IPS-20b (cell line): Measurements from ENCODE around the gene RBP7.
"Not testable (repeated sequence)": the region's sequence is repeated elsewhere in the genome, so short reads cannot be mapped to it uniquely, and the experiment has no call there.

ENCODE experiments used
- H3K27ac ChIP-seq: one replicate; pipeline ENCODE4 v1.5.1; 2013; ENCODE audit warnings: low read length
- H3K27me3 ChIP-seq: 2 replicates; pipeline ENCODE4 v1.6.1; 2013; ENCODE audit warnings: mild to moderate bottlenecking, low read length, inconsistent platforms; ENCODE audit not compliant: insufficient read depth
- H3K36me3 ChIP-seq: 2 replicates; pipeline ENCODE4 v1.6.1; 2013; ENCODE audit warnings: low read depth, mild to moderate bottlenecking, inconsistent platforms, low read length, moderate library complexity; ENCODE audit not compliant: insufficient read depth
- H3K4me1 ChIP-seq: 2 replicates; pipeline ENCODE4 v1.6.1; 2013; ENCODE audit warnings: mild to moderate bottlenecking, control low read depth, inconsistent platforms, low read length, moderate library complexity; ENCODE audit not compliant: insufficient read depth
- H3K4me3 ChIP-seq: 2 replicates; pipeline ENCODE4 v1.5.1; 2013; ENCODE audit warnings: mild to moderate bottlenecking, low read length, inconsistent platforms
- H3K9ac ChIP-seq: 2 replicates; pipeline ENCODE4 v1.6.1; 2013; ENCODE audit warnings: low read depth, mild to moderate bottlenecking, inconsistent platforms, low read length, moderate library complexity
- H3K9me3 ChIP-seq: 2 replicates; pipeline ENCODE4 v1.6.1; 2013; ENCODE audit warnings: mild to moderate bottlenecking, low read depth, low read length, inconsistent platforms; ENCODE audit not compliant: insufficient read depth

The RBP7 gene

GRCh38 chr1:10005248-10005647 lies 8.2 kb downstream of the RBP7 start:
- H3K9ac ChIP-seq, H3K4me1 ChIP-seq, H3K36me3 ChIP-seq, H3K27me3 ChIP-seq, H3K27ac ChIP-seq, H3K4me3 ChIP-seq, H3K9me3 ChIP-seq: not testable (repeated sequence)

- no peaks in the 10 kb centered on the region for H3K27me3 ChIP-seq
- H3K36me3 ChIP-seq = no peaks in the 10 kb centered on the region
- no peak overlapping the region for H3K9ac ChIP-seq
- no peak overlapping the region for H3K27ac ChIP-seq
- no peaks in the 10 kb centered on the region for H3K4me1 ChIP-seq
- H3K4me3 ChIP-seq = no peak overlapping the region
- no peaks in the 10 kb centered on the region for H3K9me3 ChIP-seq
Measured at GRCh38 chr1:10007169-10007568, 10.1 kb downstream of the RBP7 start.

GRCh38 chr1:10014016-10014415 lies 17.0 kb downstream of the RBP7 start:
- no peak overlapping the region for H3K27ac ChIP-seq
- no peak overlapping the region for H3K4me3 ChIP-seq
- no peaks in the 10 kb centered on the region for H3K36me3 ChIP-seq
- no peaks in the 10 kb centered on the region for H3K9me3 ChIP-seq
- no peak overlapping the region for H3K9ac ChIP-seq
- no peaks in the 10 kb centered on the region for H3K27me3 ChIP-seq
- no peaks in the 10 kb centered on the region for H3K4me1 ChIP-seq

GRCh38 chr1:10019561-10019960 lies 22.5 kb downstream of the RBP7 start:
- Histone ChIP-seq H3K27me3 (no peaks in the 10 kb centered on the region), H3K27ac (no peak overlapping the region), H3K4me3 (no peak overlapping the region), H3K9me3 (no peaks in the 10 kb centered on the region), H3K36me3 (no peaks in the 10 kb centered on the region), H3K4me1 (no peaks in the 10 kb centered on the region), H3K9ac (no peak overlapping the region)

GRCh38 chr1:10020086-10020485 lies 23.1 kb downstream of the RBP7 start:
- Histone ChIP-seq H3K36me3 (no peaks in the 10 kb centered on the region), H3K27me3 (no peaks in the 10 kb centered on the region), H3K9me3 (no peaks in the 10 kb centered on the region), H3K4me1 (no peaks in the 10 kb centered on the region), H3K9ac (no peak overlapping the region), H3K4me3 (no peak overlapping the region), H3K27ac (no peak overlapping the region)

- not testable (repeated sequence) for H3K36me3 ChIP-seq, H3K4me3 ChIP-seq, H3K27ac ChIP-seq, H3K9ac ChIP-seq, H3K27me3 ChIP-seq, H3K9me3 ChIP-seq, H3K4me1 ChIP-seq
Measured at GRCh38 chr1:10020678-10021077, 23.6 kb downstream of the RBP7 start.

- H3K9ac ChIP-seq, H3K4me1 ChIP-seq: not testable (repeated sequence)
Measured at GRCh38 chr1:10021992-10022391, 25.0 kb downstream of the RBP7 start.

GRCh38 chr1:10022656-10023055 lies 25.6 kb downstream of the RBP7 start:
- H3K36me3 ChIP-seq = no peaks in the 10 kb centered on the region
- no peak overlapping the region for H3K27ac ChIP-seq
- no peak overlapping the region for H3K4me3 ChIP-seq
- no peak overlapping the region for H3K9ac ChIP-seq
- no peaks in the 10 kb centered on the region for H3K27me3 ChIP-seq
- no peaks in the 10 kb centered on the region for H3K9me3 ChIP-seq
- no peaks in the 10 kb centered on the region for H3K4me1 ChIP-seq

More at GRCh38 chr1:10021992-10022391, 25.0 kb downstream of the RBP7 start:
- H3K36me3 ChIP-seq, H3K27ac ChIP-seq, H3K27me3 ChIP-seq, H3K4me3 ChIP-seq, H3K9me3 ChIP-seq: not testable (repeated sequence)

- Histone ChIP-seq H3K4me1 (no peaks in the 10 kb centered on the region), H3K27me3 (no peaks in the 10 kb centered on the region), H3K9me3 (no peaks in the 10 kb centered on the region), H3K36me3 (no peaks in the 10 kb centered on the region), H3K27ac (no peak overlapping the region), H3K9ac (no peak overlapping the region), H3K4me3 (no peak overlapping the region)
Measured at GRCh38 chr1:10025354-10025753, 28.3 kb downstream of the RBP7 start.

GRCh38 chr1:10027027-10027426 lies 30.0 kb downstream of the RBP7 start:
- no peak overlapping the region for H3K4me3 ChIP-seq
- peaks cover under 1% of the 10 kb centered on the region; the same call in 1 of the 2 replicates for H3K4me1 ChIP-seq
- H3K9ac ChIP-seq = no peak overlapping the region
- no peaks in the 10 kb centered on the region for H3K27me3 ChIP-seq
- no peaks in the 10 kb centered on the region for H3K9me3 ChIP-seq
- H3K36me3 ChIP-seq = no peaks in the 10 kb centered on the region
- H3K27ac ChIP-seq = no peak overlapping the region

GRCh38 chr1:10028956-10029500 lies 32.0 kb downstream of the RBP7 start:
- not testable (repeated sequence) for H3K27me3 ChIP-seq, H3K9ac ChIP-seq, H3K4me1 ChIP-seq, H3K27ac ChIP-seq, H3K4me3 ChIP-seq, H3K36me3 ChIP-seq, H3K9me3 ChIP-seq

GRCh38 chr1:10031461-10031860 lies 34.4 kb downstream of the RBP7 start:
- Histone ChIP-seq H3K4me3 (no peak overlapping the region), H3K27ac (no peak overlapping the region), H3K36me3 (peaks cover 4% of the 10 kb centered on the region; the same call in 1 of the 2 replicates), H3K9me3 (no peaks in the 10 kb centered on the region), H3K27me3 (no peaks in the 10 kb centered on the region), H3K9ac (no peak overlapping the region), H3K4me1 (peaks cover 3% of the 10 kb centered on the region; the same call in 1 of the 2 replicates)
